Thyroid gland (tissue), 4 donors: ENCODE measurements around the gene LRRC47. TPM values are rescaled to one million over a fixed set of nuclear protein-coding genes. Genes with fewer than 3 reads are reported as not detected.

Source experiments
- DNase-seq, 2 donors: peaks; one replicate each; pipeline ENCODE4 v3.0.0-alpha.2; 2019
- H3K27ac ChIP-seq, 3 donors: fragments of 200-600 bp; sonication (generic); 1 replicate in 2 of 3; 2 replicates in 1 of 3; pipeline ENCODE4 v1.5.1; 2016 to 2019; ENCODE audit warnings: mild to moderate bottlenecking in 1 of 3, moderate library complexity in 1 of 3
- H3K27me3 ChIP-seq: fragments of 200-600 bp; sonication (generic); one replicate; pipeline ENCODE4 v1.5.1; 2019
- H3K36me3 ChIP-seq, 2 donors: fragments of 200-600 bp; sonication (generic); one replicate each; pipeline ENCODE4 v1.5.1; 2016 to 2019
- H3K4me1 ChIP-seq, 2 donors: fragments of 200-600 bp; sonication (generic); one replicate each; pipeline ENCODE4 v1.5.1; 2017 to 2019
- H3K4me3 ChIP-seq, 3 donors: fragments of 200-600 bp; sonication (generic); replicated peaks in 1 of 3; 1 replicate in 2 of 3; 2 replicates in 1 of 3; pipeline ENCODE4 v1.5.1; 2016; ENCODE audit warnings: mild to moderate bottlenecking in 1 of 3
- H3K9me3 ChIP-seq: fragments of 200-600 bp; sonication (generic); one replicate; pipeline ENCODE4 v1.5.1; 2017
- POLR2A ChIP-seq, 2 donors: fragments of 450-650 bp; IDR thresholded peaks; one replicate each; pipeline ENCODE4 v1.6.1; 2017; ENCODE audit warnings: antibody characterized with exemption in 2 of 2, mild to moderate bottlenecking in 2 of 2, moderate library complexity in 1 of 2
- WGBS, 2 donors: methylation state at CpG; one replicate each; pipeline ENCODE4 v1.1.5; 2017; 5-methylcytosine and 5-hydroxymethylcytosine counted together
- intact Hi-C: fragments of 100-400 bp; cut with DNase I; formaldehyde crosslinking; loops from one replicate; pipeline ENCODE4 v1.15.1; 2023
- total RNA-seq, 4 donors: library from RNA; depleted of rRNA; stranded (reverse); fragments of >200 nt; gene quantifications; one replicate each; pipeline ENCODE4 v1.2.3, GENCODE V29; 2016
- TF ChIP-seq, protein P1 (sequence below), 6 experiments: fragments of 200-600 bp in 3 of 6; fragments of 450-650 bp in 3 of 6; sonication (generic) in 3 of 6; IDR thresholded peaks; one replicate each; pipeline ENCODE4 v1.5.1; 2016 to 2019; ENCODE audit warnings: antibody characterized with exemption in 6 of 6, mild to moderate bottlenecking in 2 of 6, inconsistent platforms in 1 of 6, moderate library complexity in 1 of 6

LRRC47 gene
- total RNA-seq = 10 to 100 TPM; 38.7 to 45.2 (median 43.7) TPM

DNA sequence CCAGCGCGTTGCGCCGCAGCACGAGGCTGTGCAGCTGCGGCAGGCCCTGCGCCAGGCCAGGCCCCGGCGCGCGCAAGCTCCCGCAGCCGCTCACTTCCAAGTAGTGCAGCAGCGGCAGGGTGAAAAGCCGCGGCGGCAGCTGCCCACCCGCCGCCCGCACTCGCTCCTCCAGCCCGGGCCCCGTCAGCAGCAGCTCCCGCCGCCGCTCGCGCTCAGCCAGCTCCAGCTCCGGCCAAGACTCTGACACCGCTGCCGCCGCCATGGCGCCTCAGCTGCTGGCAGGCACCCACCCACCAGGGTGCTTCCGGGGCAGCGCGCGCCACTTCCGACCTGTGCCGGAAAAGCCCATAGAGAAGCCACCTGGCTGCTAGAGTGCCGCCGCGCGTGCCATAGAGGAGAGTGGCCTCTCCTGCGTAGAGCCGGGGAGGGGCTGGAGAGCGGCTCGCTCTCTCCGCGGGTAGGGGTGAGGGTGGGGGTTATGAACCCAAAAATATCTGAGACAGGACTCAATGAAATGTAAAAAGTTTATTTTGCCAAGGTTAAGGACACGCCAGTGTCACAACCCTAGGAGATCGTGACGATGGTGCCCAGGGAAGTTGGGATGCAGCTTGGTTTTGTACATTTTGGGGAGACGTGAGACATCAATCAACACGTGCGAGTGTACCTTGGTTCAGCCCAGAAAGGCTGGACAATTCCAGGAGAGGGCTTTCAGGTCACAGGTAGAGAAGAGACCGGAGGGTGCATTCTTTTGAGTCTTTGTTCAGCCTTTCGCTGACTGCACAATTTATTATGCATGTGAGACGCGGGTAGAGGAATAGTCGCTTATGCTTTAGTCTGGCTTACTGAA lies at the start of gene LRRC47:
LRRC47 (minus strand) TSS at position 284 of the 847 bp plus-strand sequence; CDS start at position 262, 22 bp downstream.
- WGBS, 2 donors = 6% methylated on average over 26 to 28 of the region's 60 CpGs
- H3K4me1 ChIP-seq = peaks cover 29 to 30% of the 10 kb centered on the region in 2 donors
- intact Hi-C loops = loop anchor here (5.0 to 10.0 kb wide), 2 partner anchors 69 to 152 kb away; no protein-coding TSS in a partner anchor

DNA sequence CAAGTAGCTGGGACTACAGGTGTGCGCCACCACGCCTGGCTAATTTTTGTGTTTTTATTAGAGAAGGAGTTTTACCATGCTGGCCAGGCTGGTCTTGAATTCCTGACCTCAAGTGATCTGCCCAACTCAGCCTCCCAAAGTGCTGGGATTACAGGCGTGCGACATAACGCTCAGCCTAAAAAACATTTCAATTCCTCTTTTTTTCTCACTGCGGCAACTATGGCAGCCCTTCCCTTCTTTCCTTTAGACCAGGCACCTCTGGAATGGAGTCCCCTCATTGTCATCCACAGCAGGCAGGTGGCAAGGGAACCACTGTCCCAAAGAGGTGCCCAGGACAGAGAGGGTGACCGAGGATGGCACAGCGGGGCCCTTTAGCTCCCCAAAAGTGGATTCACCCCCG lies 46.6 kb upstream of the LRRC47 start:
- no peak overlapping the region for H3K4me3 ChIP-seq
- TF ChIP-seq POLR2A (IDR thresholded peaks at IDR 0.05) = no peak
- TF ChIP-seq, protein P1, sequence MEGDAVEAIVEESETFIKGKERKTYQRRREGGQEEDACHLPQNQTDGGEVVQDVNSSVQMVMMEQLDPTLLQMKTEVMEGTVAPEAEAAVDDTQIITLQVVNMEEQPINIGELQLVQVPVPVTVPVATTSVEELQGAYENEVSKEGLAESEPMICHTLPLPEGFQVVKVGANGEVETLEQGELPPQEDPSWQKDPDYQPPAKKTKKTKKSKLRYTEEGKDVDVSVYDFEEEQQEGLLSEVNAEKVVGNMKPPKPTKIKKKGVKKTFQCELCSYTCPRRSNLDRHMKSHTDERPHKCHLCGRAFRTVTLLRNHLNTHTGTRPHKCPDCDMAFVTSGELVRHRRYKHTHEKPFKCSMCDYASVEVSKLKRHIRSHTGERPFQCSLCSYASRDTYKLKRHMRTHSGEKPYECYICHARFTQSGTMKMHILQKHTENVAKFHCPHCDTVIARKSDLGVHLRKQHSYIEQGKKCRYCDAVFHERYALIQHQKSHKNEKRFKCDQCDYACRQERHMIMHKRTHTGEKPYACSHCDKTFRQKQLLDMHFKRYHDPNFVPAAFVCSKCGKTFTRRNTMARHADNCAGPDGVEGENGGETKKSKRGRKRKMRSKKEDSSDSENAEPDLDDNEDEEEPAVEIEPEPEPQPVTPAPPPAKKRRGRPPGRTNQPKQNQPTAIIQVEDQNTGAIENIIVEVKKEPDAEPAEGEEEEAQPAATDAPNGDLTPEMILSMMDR (IDR thresholded peaks at IDR 0.05) = no peak
- no peak overlapping the region for H3K27ac ChIP-seq
- 96% methylated on average over 9 of the region's 9 CpGs for WGBS, 2 donors
- no peaks in the 10 kb centered on the region for H3K4me1 ChIP-seq
- no peak for DNase-seq
- no peaks in the 10 kb centered on the region for H3K9me3 ChIP-seq
- no peaks in the 10 kb centered on the region for H3K27me3 ChIP-seq
- intact Hi-C loops = no loop called here
- peaks cover 34 to 52% of the 10 kb centered on the region in 2 donors for H3K36me3 ChIP-seq

More for the DNA sequence above, at the start of gene LRRC47:
- peak; percentile 94 to 95 for DNase-seq
- Histone ChIP-seq H3K27ac (peak within 1 kb of the TSS in 2 of 3 donors; percentile 25 to 41), H3K27me3 (no peaks in the 10 kb centered on the region), H3K9me3 (no peaks in the 10 kb centered on the region), H3K4me3 (peak within 1 kb of the TSS; percentile 45 to 93 (median 80)), H3K36me3 (no peaks in the 10 kb centered on the region)
- TF ChIP-seq POLR2A (IDR thresholded peaks at IDR 0.05) = peak in 1 of 2 donors; percentile 76
- TF ChIP-seq, protein P1 (IDR thresholded peaks at IDR 0.05) = no peak

DNA sequence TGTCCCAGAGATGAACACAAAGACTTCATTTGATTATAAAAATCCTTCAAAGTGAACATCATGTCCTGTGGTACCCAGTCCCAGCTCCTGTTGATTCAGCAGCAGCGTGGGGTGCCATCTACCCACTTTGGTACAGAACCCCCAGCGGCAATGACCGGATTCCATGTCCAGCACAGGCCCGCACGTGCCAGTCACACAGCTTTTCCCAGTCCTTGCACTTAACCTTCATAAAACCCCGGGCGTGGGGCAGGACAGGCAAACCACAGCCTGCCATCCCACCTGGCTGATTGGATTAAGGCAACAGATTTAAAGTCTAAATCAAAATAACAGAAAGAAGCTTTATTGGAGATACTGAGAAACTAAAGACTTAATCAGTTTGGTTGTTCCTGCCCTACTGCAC lies 45.2 kb upstream of the LRRC47 start:
- no peak for DNase-seq
- Histone ChIP-seq H3K27me3 (no peaks in the 10 kb centered on the region), H3K4me1 (no peaks in the 10 kb centered on the region), H3K36me3 (peaks cover 43 to 59% of the 10 kb centered on the region in 2 donors), H3K27ac (no peak overlapping the region), H3K9me3 (no peaks in the 10 kb centered on the region), H3K4me3 (no peak overlapping the region)
- intact Hi-C loops = no loop called here
- TF ChIP-seq, protein P1 (IDR thresholded peaks at IDR 0.05) = no peak
- TF ChIP-seq POLR2A (IDR thresholded peaks at IDR 0.05) = no peak
- 96% methylated on average over 7 of the region's 7 CpGs for WGBS, 2 donors

DNA sequence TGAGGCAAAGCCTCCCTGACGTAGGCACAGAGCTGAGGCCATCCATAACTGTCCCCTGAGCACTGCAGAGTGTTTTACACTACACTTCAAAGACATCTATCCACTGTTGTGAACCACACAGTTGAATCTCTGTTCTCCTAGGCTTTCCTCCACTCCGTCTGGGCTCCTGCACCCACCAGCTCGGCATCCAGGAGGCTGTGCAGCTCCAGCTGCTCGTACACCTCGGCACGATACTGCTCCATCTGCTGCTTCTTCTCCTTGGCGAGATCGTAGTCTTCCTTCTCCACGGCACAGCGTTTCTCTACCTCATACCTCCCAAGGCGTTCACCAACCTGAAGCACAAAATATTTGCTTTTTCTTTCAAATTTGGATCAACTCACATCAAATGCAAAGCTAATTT lies 42.5 kb upstream of the LRRC47 start:
- WGBS, 2 donors = 95 to 97% methylated on average over 11 of the region's 11 CpGs
- H3K36me3 ChIP-seq = peaks cover 39 to 55% of the 10 kb centered on the region in 2 donors

More for the DNA sequence above, 42.5 kb upstream of the LRRC47 start:
- Histone ChIP-seq H3K4me3 (no peak overlapping the region), H3K4me1 (no peaks in the 10 kb centered on the region), H3K27me3 (no peaks in the 10 kb centered on the region), H3K27ac (no peak overlapping the region), H3K9me3 (no peaks in the 10 kb centered on the region)
- intact Hi-C loops = no loop called here
- TF ChIP-seq POLR2A (IDR thresholded peaks at IDR 0.05) = no peak
- TF ChIP-seq, protein P1 (IDR thresholded peaks at IDR 0.05) = no peak
- no peak for DNase-seq
